Mesendoderm (in vitro differentiated cells): ENCODE measurements around the gene TUBB4A.
A peak's percentile ranks its signal among the peaks of the same experiment; 100 is the strongest.

ENCODE experiments used
- DNase-seq: peaks from one replicate; pipeline ENCODE4 v3.0.0; 2013
- H2AK5ac ChIP-seq: 2 replicates; pipeline ENCODE4 v1.6.1; 2013; ENCODE audit warnings: low read length, inconsistent platforms
- H2BK120ac ChIP-seq: 2 replicates; pipeline ENCODE4 v1.6.1; 2013; ENCODE audit warnings: low read depth, mild to moderate bottlenecking, low read length, moderate library complexity, mixed read lengths
- H2BK15ac ChIP-seq: replicated peaks from 2 replicates; pipeline ENCODE4 v1.6.1; 2013; ENCODE audit warnings: low read depth, mild to moderate bottlenecking, moderate library complexity
- H2BK5ac ChIP-seq: 2 replicates; pipeline ENCODE4 v1.6.1; 2013; ENCODE audit warnings: low read length, inconsistent platforms
- H3K18ac ChIP-seq: 2 replicates; pipeline ENCODE4 v1.6.1; 2013; ENCODE audit warnings: mild to moderate bottlenecking, low read length, mixed read lengths
- H3K23ac ChIP-seq: one replicate; pipeline ENCODE4 v1.6.1; 2013; ENCODE audit warnings: low read length
- H3K27ac ChIP-seq: 2 replicates; pipeline ENCODE4 v1.5.1; 2013; ENCODE audit warnings: low read depth, mild to moderate bottlenecking, inconsistent platforms, low read length, moderate library complexity
- H3K27me3 ChIP-seq: 2 replicates; pipeline ENCODE4 v1.6.1; 2013; ENCODE audit warnings: low read length, control low read depth, mild to moderate bottlenecking, inconsistent platforms; ENCODE audit not compliant: insufficient read depth, poor library complexity
- H3K36me3 ChIP-seq: 2 replicates; pipeline ENCODE4 v1.6.1; 2013; ENCODE audit warnings: low read length, inconsistent platforms; ENCODE audit not compliant: control insufficient read depth, insufficient read depth
- H3K4ac ChIP-seq: one replicate; pipeline ENCODE4 v1.6.1; 2013; ENCODE audit warnings: low read depth, mild to moderate bottlenecking, low read length, moderate library complexity
- H3K4me1 ChIP-seq: 2 replicates; pipeline ENCODE4 v1.6.1; 2013; ENCODE audit warnings: low read depth, low read length, inconsistent platforms; ENCODE audit not compliant: control insufficient read depth
- H3K4me2 ChIP-seq: 2 replicates; pipeline ENCODE4 v1.6.1; 2013; ENCODE audit warnings: low read length
- H3K4me3 ChIP-seq: 2 replicates; pipeline ENCODE4 v1.5.1; 2013; ENCODE audit warnings: mild to moderate bottlenecking, low read length
- H3K56ac ChIP-seq: one replicate; pipeline ENCODE4 v1.6.1; 2013; ENCODE audit warnings: low read length
- H3K79me1 ChIP-seq: 2 replicates; pipeline ENCODE4 v1.6.1; 2013; ENCODE audit warnings: low read length, inconsistent platforms
- H3K79me2 ChIP-seq: 2 replicates; pipeline ENCODE4 v1.6.1; 2013; ENCODE audit warnings: mild to moderate bottlenecking, low read length; ENCODE audit not compliant: control insufficient read depth, insufficient read depth
- H3K9ac ChIP-seq: 2 replicates; pipeline ENCODE4 v1.6.1; 2013; ENCODE audit warnings: low read length, inconsistent platforms
- H4K5ac ChIP-seq: one replicate; pipeline ENCODE4 v1.6.1; 2013; ENCODE audit warnings: low read length
- H4K8ac ChIP-seq: one replicate; pipeline ENCODE4 v1.6.1; 2013; ENCODE audit warnings: low read depth, mild to moderate bottlenecking, control low read depth, low read length, moderate library complexity
- WGBS: extraction: QIAGEN DNeasy Blood & Tissue Kit; methylation state at CpG from one replicate; pipeline ENCODE4 v1.1.7; 2013; ENCODE audit warnings: low lambda C conversion rate, missing lambda C conversion rate; ENCODE audit not compliant: insufficient coverage; ENCODE audit errors: extremely low coverage; 5-methylcytosine and 5-hydroxymethylcytosine counted together

TUBB4A gene

GRCh38 chr19:6532244-6532999 lies 30.3 kb upstream of the TUBB4A start:
- no peak for DNase-seq
- no peak overlapping the region for H3K4me3 ChIP-seq
- H3K4me1 ChIP-seq: peaks cover 6% of the 10 kb centered on the region
- H3K56ac ChIP-seq: peak overlapping the region; percentile 76
- H3K79me2 ChIP-seq: no peaks in the 10 kb centered on the region
- no peak overlapping the region for H2BK15ac ChIP-seq
- H4K5ac ChIP-seq: no peak overlapping the region
- peak overlapping the region; percentile 33 for H3K9ac ChIP-seq
- H3K4ac ChIP-seq: no peak overlapping the region
- no CpG with 5 or more reads among the region's 31 CpGs for WGBS
- H3K27ac ChIP-seq: no peak overlapping the region
- H3K79me1 ChIP-seq: no peaks in the 10 kb centered on the region
- H2BK5ac ChIP-seq: peak overlapping the region; percentile 7
- H2AK5ac ChIP-seq: peak overlapping the region; percentile 88
- H3K4me2 ChIP-seq: peak overlapping the region; percentile 7
- H3K27me3 ChIP-seq: peaks cover 10% of the 10 kb centered on the region
- H3K18ac ChIP-seq: peak overlapping the region; percentile 0
- no peak overlapping the region for H2BK120ac ChIP-seq
- no peaks in the 10 kb centered on the region for H3K36me3 ChIP-seq
- no peak overlapping the region for H4K8ac ChIP-seq
- H3K23ac ChIP-seq: no peak overlapping the region

DNA sequence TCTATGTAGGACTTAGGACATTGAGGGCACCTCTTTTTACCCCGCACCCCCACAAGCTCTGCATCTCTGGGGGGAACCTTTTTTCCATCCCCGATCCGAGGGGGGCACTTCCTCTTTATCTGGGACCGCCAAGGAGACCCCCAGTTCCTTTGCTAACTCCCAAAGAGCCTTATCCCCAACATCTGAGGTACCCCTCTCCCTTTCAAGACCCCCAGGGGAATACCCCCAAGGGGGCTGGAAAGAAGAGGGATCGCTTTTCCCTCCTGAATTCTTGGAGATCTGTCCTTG lies 29.8 kb upstream of the TUBB4A start:
- no CpG with 5 or more reads among the region's 5 CpGs for WGBS
- no peak overlapping the region for H3K4me3 ChIP-seq

DNA sequence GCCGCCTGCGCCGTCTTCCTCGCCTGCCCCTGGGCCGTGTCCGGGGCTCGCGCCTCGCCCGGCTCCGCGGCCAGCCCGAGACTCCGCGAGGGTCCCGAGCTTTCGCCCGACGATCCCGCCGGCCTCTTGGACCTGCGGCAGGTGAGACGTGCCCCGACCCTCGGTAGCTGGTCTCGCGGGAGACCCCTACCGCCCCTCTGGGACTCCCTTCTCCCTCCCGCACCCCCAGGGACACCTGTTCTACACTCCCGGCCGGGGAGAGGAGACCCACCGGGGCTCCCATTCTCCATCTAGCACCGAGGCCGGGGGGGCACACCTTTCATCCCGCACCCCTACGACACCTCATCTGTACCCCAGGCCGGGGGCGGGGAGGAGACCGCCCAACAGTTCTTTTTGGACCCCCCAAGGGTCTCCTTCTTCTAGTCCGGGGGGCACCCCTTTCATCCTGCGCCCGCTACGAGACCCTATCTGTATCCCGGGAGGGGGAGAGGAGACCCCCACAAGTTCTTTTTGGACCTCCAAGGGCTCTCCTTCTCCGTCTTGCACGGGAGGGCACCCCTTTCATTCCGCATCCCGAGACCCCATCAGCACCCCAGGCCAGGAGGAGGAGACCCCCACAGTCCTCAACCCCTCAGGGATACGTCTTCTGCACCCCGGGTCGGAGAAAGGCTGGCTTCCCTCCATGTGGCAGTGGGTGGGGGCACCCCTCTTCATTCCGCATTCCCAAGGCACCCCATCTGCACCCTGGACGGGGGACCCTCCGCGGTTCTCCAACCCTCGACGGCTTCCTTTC lies 29.2 kb upstream of the TUBB4A start:
- WGBS: no CpG with 5 or more reads among the region's 57 CpGs
- DNase-seq: no peak
- H3K9ac ChIP-seq: peak overlapping the region; percentile 76
- peaks cover 6% of the 10 kb centered on the region for H3K4me1 ChIP-seq
- H4K8ac ChIP-seq: no peak overlapping the region
- no peaks in the 10 kb centered on the region for H3K36me3 ChIP-seq
- H2AK5ac ChIP-seq: no peak overlapping the region
- H3K23ac ChIP-seq: no peak overlapping the region
- H3K56ac ChIP-seq: peak overlapping the region; percentile 83
- no peak overlapping the region for H3K4me3 ChIP-seq
- H3K18ac ChIP-seq: peak overlapping the region; percentile 34
- no peaks in the 10 kb centered on the region for H3K79me1 ChIP-seq
- no peak overlapping the region for H3K27ac ChIP-seq
- H2BK120ac ChIP-seq: no peak overlapping the region
- no peak overlapping the region for H4K5ac ChIP-seq
- peaks cover 10% of the 10 kb centered on the region for H3K27me3 ChIP-seq
- H3K4me2 ChIP-seq: peak overlapping the region; percentile 70
- H3K79me2 ChIP-seq: no peaks in the 10 kb centered on the region
- no peak overlapping the region for H2BK5ac ChIP-seq
- H2BK15ac ChIP-seq: no peak overlapping the region
- no peak overlapping the region for H3K4ac ChIP-seq

More for the DNA sequence above, 29.8 kb upstream of the TUBB4A start:
- Histone ChIP-seq H2BK5ac (no peak overlapping the region), H2AK5ac (no peak overlapping the region), H3K4ac (no peak overlapping the region), H3K23ac (no peak overlapping the region), H3K18ac (no peak overlapping the region), H4K5ac (no peak overlapping the region), H2BK15ac (no peak overlapping the region), H3K4me2 (peak overlapping the region; percentile 7), H4K8ac (no peak overlapping the region), H3K27ac (no peak overlapping the region), H3K79me1 (no peaks in the 10 kb centered on the region), H3K79me2 (no peaks in the 10 kb centered on the region), H3K56ac (no peak overlapping the region), H2BK120ac (no peak overlapping the region), H3K36me3 (no peaks in the 10 kb centered on the region), H3K4me1 (peaks cover 6% of the 10 kb centered on the region), H3K9ac (peak overlapping the region; percentile 33), H3K27me3 (peaks cover 10% of the 10 kb centered on the region)
- no peak for DNase-seq

GRCh38 chr19:6530386-6531162 lies 28.5 kb upstream of the TUBB4A start, which contains the start of gene TNFSF9:
Gene TNFSF9 (plus strand): TSS chr19:6531026. CDS start chr19:6531037, 11 bp downstream.
- Histone ChIP-seq H3K4me2 (peak within 1 kb of the TSS; percentile 84), H3K4me1 (peaks cover 6% of the 10 kb centered on the region), H2AK5ac (no peak within 1 kb of the TSS), H3K56ac (peak within 1 kb of the TSS; percentile 92), H2BK15ac (no peak within 1 kb of the TSS), H3K18ac (peak within 1 kb of the TSS; percentile 34), H3K79me1 (no peaks in the 10 kb centered on the region), H3K27ac (no peak within 1 kb of the TSS), H2BK120ac (no peak within 1 kb of the TSS), H3K36me3 (no peaks in the 10 kb centered on the region), H3K4ac (no peak within 1 kb of the TSS), H3K4me3 (peak within 1 kb of the TSS; percentile 48), H4K5ac (peak within 1 kb of the TSS; percentile 77), H3K79me2 (no peaks in the 10 kb centered on the region), H3K9ac (peak within 1 kb of the TSS; percentile 80), H3K27me3 (peaks cover 10% of the 10 kb centered on the region), H4K8ac (no peak within 1 kb of the TSS), H2BK5ac (peak within 1 kb of the TSS; percentile 51), H3K23ac (no peak within 1 kb of the TSS)
- WGBS: no CpG with 5 or more reads among the region's 44 CpGs
- peak; percentile 86 for DNase-seq

GRCh38 chr19:6529937-6530385 lies 27.9 kb upstream of the TUBB4A start:
- peaks cover 10% of the 10 kb centered on the region for H3K27me3 ChIP-seq
- no CpG with 5 or more reads among the region's 2 CpGs for WGBS
- no peak overlapping the region for H3K18ac ChIP-seq

More at GRCh38 chr19:6529937-6530385, 27.9 kb upstream of the TUBB4A start:
- H3K4me3 ChIP-seq: no peak overlapping the region
- H3K79me2 ChIP-seq: no peaks in the 10 kb centered on the region
- H3K56ac ChIP-seq: no peak overlapping the region
- H4K5ac ChIP-seq: no peak overlapping the region
- no peak overlapping the region for H2BK5ac ChIP-seq
- no peak overlapping the region for H3K27ac ChIP-seq
- no peak overlapping the region for H3K23ac ChIP-seq
- H2AK5ac ChIP-seq: no peak overlapping the region
- DNase-seq: no peak
- H3K79me1 ChIP-seq: no peaks in the 10 kb centered on the region
- no peak overlapping the region for H4K8ac ChIP-seq
- no peaks in the 10 kb centered on the region for H3K36me3 ChIP-seq
- no peak overlapping the region for H3K9ac ChIP-seq
- H2BK120ac ChIP-seq: no peak overlapping the region
- no peak overlapping the region for H3K4ac ChIP-seq
- H3K4me1 ChIP-seq: peaks cover 6% of the 10 kb centered on the region
- H3K4me2 ChIP-seq: no peak overlapping the region
- no peak overlapping the region for H2BK15ac ChIP-seq
